ENCODE data around the gene PRKAR2B. TPM values are rescaled to one million over a fixed set of nuclear protein-coding genes. Genes with fewer than 3 reads are reported as not detected.
"Not testable (repeated sequence)": the region's sequence is repeated elsewhere in the genome, so short reads cannot be mapped to it uniquely, and the experiment has no call there.

PRKAR2B gene
- total RNA-seq, 1 donor from 2014 or later = 258 TPM

GRCh38 chr7:107026166-107026565 is 18.3 kb upstream of the PRKAR2B start:
- DNase-seq (ENCODE audit: low spot score) = no peak

- DNase-seq (ENCODE audit: low spot score) = no peak
Measured at GRCh38 chr7:107027208-107027607, 17.3 kb upstream of the PRKAR2B start.

- no peak for DNase-seq (ENCODE audit: low spot score)
Measured at GRCh38 chr7:107029061-107029763, 15.3 kb upstream of the PRKAR2B start.

DNA sequence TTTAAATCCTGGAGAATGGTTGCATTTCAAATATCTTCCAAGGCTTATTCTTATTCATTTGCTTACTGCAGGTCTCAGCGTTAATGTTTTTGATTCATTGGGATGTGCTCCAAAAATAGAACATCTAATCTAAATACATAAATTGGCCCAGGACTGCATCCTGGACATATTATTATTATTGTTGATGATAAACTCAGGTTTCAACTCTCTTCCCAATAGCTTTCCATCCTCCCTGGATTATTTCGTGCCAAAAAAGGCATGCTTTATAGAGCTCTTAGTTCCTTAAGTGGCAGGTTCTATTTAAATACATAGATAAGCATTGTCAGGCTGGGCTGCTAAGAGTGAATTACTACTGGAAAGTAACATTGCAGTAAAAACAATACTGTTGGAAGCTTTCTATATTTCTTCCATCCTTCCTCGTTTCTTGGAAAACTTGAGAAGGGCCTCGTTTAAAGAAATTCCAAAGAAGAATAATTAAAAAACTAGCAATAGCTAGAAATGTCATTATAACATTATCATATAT is 14.7 kb upstream of the PRKAR2B start:
- DNase-seq (ENCODE audit: low spot score) = no peak

DNA sequence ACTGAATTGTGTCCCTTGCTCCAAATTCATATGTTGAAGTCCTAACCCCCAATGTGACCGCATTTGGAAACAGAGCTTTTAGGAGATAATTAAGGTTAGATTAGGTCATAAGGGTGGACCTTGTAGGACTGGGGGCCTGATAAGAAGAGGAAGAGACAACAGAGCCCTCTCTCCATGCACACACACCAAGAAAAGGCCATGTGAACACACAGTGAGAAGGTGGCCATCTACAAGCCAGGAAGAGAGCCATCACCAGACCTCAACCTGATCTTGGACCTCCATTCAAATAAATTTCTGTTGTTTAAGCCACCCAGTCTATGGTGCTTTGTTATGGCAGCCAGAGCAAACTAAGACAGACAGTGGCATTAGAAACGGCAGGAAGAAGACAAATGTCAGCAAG is 12.5 kb upstream of the PRKAR2B start:
- no peak for DNase-seq (ENCODE audit: low spot score)

DNA sequence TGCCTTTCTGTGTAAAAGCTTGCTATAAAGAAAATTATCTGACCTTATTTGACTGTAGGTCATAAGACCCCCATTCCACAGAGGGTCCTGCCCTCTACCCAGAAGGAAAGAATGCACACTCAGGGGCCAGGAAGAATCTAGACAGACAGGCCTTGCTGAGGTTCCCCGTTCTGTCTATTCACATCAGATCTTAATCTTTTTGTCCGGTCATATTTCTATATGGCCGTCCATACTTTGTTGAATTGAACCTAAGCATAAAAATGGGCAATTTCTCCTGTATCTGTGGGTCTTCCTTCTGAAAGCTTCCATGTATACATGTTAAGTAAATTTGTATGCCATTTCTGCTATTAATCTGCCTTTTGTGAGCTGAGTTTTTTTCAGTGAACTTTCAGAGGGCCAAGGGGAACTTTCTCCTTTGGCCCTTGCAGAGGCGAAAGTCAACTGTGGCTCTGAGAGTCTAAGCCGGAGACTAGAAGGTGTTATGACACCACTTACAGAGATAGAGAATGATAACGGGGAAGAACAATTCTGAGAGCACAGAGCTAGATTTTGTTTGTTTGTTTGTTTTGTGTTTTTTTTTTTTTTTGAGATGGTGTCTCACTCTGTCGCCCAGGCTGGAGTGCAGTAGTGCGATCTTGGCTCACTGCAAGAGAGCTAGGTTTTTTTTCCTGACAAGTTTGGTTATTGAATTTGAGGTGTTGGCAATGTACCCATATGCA is 11.6 kb upstream of the PRKAR2B start:
- no peak for DNase-seq (ENCODE audit: low spot score)

- DNase-seq (ENCODE audit: low spot score) = no peak
Measured at GRCh38 chr7:107034553-107034952, 10.0 kb upstream of the PRKAR2B start.

- DNase-seq (ENCODE audit: low spot score) = no peak
Measured at GRCh38 chr7:107035446-107035845, 9.1 kb upstream of the PRKAR2B start.

- DNase-seq (ENCODE audit: low spot score) = no peak
Measured at GRCh38 chr7:107036535-107036934, 8.0 kb upstream of the PRKAR2B start.

DNA sequence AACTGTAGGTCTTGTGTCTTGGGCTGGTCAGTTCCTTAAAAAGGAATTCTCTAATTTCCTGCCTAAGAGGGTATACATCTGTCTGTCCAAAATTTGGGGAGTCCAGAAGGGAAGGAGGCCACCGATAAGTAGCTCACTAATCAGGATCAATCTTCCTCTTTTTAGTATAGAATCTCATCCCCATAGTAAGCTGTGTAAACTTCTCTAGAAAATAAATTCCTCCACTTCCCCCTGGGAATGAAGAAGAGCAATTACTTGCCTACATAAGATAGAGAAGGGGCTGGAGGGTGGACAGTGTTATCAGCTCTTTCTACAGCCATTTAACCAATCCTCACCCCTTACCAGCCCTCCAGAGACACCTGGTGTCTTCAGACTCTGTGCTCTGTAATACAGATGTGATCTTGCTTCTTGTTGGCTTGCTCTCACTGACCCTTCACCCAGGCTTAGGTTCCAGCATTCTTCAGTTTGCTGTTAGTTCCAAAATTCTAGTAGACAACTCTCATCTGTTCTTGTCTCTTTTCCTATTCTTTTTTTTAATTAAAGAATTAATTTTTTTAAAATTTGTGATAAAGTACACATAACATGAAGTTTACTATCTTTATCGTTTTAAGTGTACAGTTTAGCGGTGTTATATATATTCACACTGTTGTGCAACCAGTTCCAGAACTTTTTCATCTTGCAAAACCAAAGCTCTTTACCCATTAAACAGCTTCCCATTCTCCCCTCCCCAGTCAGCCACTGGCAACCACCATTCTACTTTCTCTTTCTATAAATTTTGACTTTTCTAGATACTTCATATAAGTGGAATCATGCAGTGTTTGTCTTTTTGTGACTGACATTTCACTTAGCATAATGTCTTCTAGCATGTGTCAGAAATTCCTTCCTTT is 6.5 kb upstream of the PRKAR2B start:
- DNase-seq (ENCODE audit: low spot score) = no peak

DNA sequence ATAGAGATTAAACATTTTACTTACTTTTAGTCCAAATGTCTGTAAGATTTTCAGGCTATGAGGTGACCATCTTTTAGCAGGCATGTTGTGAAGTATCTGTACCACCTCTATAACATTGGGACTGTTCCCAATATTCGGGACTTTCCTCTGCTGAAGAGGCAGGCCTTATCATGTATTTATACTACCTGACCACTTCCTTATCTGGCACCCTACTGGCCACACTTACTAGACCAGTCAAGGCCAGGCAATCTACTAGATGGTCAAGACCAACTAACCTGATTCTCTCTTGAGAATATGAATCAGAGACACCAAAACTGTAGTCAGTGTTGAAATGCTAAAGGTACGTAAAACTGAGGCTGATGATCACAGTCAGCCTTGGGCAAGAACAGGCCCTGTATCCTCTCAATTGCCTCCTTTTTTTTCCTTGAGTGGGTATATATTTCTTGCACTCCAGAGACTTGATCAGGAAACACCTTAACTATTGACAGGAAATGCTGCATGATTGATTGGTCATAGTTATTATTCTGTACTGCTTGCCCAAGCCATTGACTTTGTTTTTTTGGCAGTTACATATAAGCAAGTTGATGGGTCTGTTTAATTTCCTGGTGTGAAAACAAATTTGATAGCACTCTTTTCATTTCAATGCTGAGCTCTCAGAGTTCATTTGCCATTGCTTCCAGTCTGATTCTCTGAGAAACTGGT is 5.2 kb upstream of the PRKAR2B start:
- DNase-seq (ENCODE audit: low spot score) = no peak

DNA sequence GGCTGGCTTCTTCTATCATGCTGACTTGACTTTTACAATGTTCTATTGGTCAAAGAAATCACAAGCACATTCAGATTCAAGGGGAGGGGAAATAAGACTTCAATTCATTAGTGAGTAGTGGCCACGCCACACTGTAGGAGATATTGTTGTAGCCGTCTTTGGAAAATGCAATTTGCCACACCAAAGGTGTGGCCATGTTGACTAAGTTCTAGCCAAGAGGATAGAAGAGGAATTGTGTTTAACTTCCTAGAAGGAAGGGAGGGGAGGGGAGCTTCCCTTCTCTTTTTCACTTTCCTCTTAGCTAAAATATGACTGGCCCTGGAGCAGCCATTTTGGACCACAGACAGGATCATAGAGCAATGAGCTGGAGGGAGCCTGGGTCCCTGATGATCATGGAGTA is 3.4 kb upstream of the PRKAR2B start:
- no peak for DNase-seq (ENCODE audit: low spot score)

DNA sequence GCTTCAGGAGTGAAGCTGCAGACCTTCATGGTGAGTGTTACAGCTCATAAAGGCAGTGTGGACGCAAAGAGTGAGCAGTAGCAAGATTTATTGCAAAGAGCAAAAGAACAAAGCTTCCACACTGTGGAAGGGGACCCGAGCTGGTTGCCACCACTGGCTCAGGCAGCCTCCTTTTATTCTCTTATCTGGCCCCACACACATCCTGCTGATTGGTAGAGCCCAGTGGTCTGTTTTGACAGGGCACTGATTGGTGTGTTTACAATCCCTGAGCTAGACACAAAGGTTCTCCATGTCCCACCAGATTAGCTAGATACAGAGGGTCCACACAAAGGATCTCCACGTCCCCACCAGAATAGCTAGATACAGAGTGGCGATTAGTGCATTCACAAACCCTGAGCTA is 2.7 kb upstream of the PRKAR2B start:
- not testable (repeated sequence) for DNase-seq (ENCODE audit: low spot score)

GRCh38 chr7:107042326-107042910 is 2.1 kb upstream of the PRKAR2B start:
- not testable (repeated sequence) for DNase-seq (ENCODE audit: low spot score)

- no peak for DNase-seq (ENCODE audit: low spot score)
Measured at GRCh38 chr7:107043491-107043890, 1.0 kb upstream of the PRKAR2B start.

DNA sequence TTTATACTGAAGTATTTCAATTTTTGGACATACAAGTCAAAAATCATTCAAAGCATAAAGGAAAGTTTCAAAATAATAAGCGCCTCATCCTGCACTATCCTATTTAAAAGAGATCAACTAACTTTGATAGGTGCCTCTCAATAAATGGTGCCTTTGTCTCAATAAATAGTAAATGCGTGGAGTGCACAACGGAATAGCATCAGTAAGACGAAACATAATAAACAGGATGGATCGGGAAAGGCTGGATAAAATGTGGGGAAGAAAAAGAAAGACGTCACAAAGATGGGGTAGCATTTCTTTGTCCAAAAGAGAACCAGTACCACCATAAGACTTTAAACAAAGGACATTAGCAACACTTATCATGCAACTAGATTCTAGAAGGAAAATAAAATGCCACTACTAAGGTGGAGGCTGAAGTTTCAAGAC is 571 bp upstream of the PRKAR2B start:
- DNase-seq (ENCODE audit: low spot score) = no peak

DNA sequence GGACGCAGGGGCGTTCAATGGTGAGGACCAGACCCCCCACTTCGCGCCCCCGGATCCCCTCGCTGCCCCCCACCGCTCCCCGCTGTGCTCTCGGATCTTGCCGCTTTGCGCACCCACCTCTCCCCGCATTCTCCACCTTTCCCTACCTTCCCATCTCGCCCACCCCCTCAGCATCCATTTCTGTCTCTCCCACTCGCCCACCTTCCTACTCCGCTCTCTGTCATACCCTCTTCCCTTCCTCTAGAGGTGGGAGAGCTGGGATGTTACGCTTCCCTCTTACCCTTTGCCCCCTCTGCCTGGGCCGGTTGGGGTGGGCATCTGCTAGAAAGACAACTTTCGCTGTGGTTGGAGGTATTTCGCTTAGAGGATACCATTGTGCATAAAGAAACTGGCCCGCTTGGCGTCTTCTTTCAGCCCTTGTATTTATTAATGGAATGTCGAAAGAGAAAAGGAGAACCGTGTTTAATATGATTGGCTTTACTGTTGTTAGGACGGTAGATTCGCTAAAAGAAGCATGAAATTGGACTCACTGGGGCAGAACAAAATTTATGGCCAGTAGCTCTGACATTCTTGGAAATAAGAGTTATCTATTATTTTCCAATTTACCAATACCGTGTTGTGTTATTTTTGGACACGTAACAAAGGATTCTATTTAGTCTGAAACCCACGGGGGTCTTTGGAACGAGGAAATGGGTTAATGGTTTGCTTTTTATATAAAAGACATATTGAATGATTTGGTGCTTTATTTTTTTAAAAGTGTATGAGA is 873 bp downstream of the PRKAR2B start:
- no peak for DNase-seq (ENCODE audit: low spot score)

DNA sequence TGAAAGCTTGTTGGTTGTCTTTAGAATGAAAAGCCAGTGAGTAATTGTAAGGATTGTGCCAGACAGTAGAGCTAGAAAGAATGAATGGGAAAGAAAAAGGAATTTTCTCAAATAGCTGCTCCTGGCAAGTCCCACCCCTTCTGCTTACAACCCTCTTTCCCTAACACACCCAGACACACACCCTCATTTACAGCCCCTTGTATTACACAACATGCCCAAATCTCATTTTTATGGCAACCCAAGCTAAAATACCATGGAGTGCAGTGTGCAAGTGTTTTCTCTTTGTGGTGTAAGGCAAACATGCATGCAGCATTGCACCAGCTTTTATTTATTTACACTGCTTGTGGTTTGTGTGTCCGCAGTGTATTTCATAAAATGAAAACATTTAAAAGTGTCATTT is 1.5 kb downstream of the PRKAR2B start:
- DNase-seq (ENCODE audit: low spot score) = no peak

- DNase-seq (ENCODE audit: low spot score) = no peak
Measured at GRCh38 chr7:107046491-107047259, 2.2 kb downstream of the PRKAR2B start.

Data from mesenteric fat pad (tissue), 1 donor.